ENCODE measurements around the gene ASTN2.

The ASTN2 gene

DNA sequence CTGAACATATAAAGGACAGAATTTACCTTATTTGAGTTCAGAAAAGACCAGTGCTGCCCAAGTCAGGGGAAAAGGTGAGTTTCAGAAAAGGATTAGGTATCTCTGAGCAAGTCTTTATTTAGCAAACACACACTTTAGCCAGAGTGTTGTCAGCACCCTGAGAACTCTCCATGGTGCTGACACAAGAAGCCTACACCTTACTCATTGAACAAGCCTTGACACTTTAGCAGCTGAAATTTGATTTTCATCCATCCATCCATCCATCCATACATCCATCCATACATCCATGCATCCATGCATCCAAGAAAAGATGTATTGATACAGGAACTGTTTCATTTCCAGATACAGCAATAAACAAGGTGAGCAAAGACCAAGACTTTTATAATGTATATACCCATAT lies 416.6 kb downstream of the ASTN2 start:
- TF ChIP-seq ZFX (IDR thresholded peaks at IDR 0.05): no peak
- TF ChIP-seq, protein P1, sequence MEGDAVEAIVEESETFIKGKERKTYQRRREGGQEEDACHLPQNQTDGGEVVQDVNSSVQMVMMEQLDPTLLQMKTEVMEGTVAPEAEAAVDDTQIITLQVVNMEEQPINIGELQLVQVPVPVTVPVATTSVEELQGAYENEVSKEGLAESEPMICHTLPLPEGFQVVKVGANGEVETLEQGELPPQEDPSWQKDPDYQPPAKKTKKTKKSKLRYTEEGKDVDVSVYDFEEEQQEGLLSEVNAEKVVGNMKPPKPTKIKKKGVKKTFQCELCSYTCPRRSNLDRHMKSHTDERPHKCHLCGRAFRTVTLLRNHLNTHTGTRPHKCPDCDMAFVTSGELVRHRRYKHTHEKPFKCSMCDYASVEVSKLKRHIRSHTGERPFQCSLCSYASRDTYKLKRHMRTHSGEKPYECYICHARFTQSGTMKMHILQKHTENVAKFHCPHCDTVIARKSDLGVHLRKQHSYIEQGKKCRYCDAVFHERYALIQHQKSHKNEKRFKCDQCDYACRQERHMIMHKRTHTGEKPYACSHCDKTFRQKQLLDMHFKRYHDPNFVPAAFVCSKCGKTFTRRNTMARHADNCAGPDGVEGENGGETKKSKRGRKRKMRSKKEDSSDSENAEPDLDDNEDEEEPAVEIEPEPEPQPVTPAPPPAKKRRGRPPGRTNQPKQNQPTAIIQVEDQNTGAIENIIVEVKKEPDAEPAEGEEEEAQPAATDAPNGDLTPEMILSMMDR (conservative IDR thresholded peaks at IDR 0.05): no peak
- H3K27ac ChIP-seq: no peak overlapping the region

DNA sequence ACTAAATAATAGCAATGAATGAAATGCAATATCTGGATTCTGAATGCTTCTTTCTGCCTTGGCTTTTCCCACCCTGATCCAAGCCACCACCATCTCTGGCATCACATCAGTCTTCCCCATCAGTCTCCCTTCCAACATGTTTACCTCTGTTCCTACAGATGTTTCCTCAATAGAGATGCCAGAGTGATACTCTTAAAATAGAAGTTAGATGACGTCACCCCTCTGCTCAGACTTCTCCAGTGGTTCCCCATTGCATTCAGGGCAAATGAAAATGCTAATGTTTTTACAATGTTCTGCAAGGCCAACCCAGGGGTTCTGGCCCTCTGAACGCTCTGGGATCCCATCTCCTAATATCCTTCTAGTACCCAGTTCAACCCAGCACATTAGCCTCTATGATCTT lies 422.0 kb downstream of the ASTN2 start:
- TF ChIP-seq, protein P1 (conservative IDR thresholded peaks at IDR 0.05): no peak
- TF ChIP-seq ZFX (IDR thresholded peaks at IDR 0.05): no peak

DNA sequence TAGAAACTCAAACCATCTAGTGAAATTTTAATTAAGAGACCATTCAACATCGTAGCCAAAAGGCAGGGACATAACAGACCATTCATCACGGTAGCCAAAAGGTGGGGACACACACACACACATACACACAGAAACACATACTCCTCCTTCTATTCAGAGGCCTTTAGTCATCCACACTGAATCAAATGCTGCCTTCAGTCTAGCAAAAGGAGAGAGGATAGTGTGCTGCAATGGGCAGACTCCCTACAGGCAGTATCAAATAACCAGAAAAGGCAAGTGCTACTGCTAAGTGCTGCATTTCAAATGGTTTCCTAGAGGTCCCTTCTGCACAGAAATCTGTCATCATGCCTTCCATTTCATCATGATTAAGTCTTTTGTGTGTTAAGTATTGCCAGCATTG lies 423.8 kb downstream of the ASTN2 start:
- no peak for TF ChIP-seq ZFX (IDR thresholded peaks at IDR 0.05)
- TF ChIP-seq, protein P1 (conservative IDR thresholded peaks at IDR 0.05): no peak
- no peak overlapping the region for H3K27ac ChIP-seq

More for the DNA sequence above, 422.0 kb downstream of the ASTN2 start:
- no peak overlapping the region for H3K27ac ChIP-seq

DNA sequence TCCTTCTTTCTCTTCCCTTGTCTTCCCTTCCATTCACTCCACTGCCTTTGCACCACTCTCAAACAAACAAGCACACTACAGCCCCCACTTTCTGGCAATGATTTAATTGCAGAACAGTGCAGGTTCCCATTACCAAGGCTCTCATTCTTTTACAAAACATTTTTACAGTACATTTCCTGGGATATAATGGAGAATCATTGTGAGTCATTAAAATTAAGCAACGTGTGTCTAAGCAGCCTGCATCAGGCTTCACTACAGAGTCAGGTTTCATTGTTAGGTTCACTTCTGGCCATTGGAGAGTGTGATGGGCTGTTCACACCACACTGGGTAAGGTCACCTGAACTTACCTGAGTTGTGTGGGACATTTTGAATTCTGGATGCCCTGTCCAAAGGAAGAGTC lies 424.3 kb downstream of the ASTN2 start:
- H3K27ac ChIP-seq: no peak overlapping the region
- TF ChIP-seq, protein P1 (conservative IDR thresholded peaks at IDR 0.05): no peak
- TF ChIP-seq ZFX (IDR thresholded peaks at IDR 0.05): no peak

DNA sequence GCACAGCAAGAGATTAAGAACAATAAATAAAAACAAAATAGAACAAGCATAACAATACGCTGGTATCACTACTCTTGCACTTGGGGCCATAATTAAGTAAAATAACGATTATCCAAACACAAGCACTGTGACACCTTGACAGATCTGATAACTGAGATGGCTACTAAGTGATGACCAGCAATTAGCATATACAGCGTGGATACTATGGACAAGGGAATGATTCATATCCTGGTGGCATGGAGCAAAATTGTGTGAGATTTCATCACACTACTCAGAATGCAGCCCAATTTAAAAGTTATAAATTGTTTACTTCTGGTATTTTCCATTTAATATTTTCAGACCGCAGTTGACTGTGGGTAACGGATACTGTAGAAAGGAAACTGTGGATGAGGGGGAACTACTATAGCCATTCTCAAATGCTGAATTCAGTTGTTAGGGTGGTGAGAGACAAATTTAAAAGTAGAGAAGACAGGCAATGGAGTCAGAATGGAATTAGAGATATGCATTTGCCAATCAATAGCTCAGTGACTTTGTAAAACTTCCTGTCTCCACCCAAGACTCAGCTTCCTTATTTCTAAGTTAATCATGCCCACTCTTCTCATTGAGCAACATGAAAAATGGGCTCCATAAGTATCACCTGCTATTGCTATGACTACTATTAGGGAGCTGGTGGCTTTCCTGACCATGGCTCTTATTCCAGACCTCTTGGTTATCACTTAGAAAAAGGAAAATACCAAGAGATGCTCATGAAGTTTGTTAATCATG lies 427.0 kb downstream of the ASTN2 start:
- TF ChIP-seq ZFX (IDR thresholded peaks at IDR 0.05): no peak
- TF ChIP-seq, protein P1 (conservative IDR thresholded peaks at IDR 0.05): no peak
- no peak overlapping the region for H3K27ac ChIP-seq

DNA sequence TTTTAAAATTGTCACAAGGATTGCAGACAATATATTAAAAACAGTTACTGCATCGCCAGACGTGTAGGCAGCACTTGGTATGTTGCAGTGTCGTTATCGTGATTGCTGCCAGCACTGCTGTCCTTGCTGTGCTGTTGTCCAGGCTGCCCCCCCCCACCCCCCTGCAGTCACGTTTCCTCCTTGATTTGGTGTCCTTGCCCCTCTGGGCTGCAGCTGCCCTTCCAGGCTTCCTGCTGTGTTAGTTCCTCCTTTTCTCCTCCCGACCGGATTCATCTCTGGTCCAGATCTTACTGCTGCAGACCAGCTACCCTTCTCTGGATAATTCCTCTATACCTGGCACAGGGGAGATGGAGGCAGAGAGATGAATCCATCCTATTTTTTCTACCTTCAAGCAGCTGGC lies 428.8 kb downstream of the ASTN2 start:
- H3K27ac ChIP-seq: no peak overlapping the region
- TF ChIP-seq, protein P1 (conservative IDR thresholded peaks at IDR 0.05): no peak
- no peak for TF ChIP-seq ZFX (IDR thresholded peaks at IDR 0.05)

DNA sequence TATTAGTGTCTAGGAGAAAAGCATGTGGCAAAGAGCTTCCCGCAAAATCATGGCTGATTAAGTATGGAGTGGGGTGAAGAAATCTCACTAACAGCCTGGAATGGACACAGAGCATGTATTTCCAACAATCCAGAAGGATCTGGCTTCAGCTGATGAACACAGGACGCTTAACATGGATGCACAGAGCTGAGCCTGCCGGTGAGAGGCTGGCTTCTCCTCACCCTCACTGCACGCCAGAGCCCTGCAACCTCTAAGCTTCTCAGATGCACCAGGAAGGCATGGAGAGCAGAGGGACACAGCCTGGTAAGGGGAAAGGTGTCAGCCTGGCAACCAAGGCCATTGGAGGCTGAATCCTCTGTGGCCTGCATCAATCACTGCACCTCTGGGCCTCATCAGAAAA lies 429.3 kb downstream of the ASTN2 start:
- TF ChIP-seq, protein P1 (conservative IDR thresholded peaks at IDR 0.05): no peak
- TF ChIP-seq ZFX (IDR thresholded peaks at IDR 0.05): no peak
- no peak overlapping the region for H3K27ac ChIP-seq
